Measurements from ENCODE around the gene KIF17.
A peak's percentile ranks its signal among the peaks of the same experiment; 100 is the strongest.

KIF17 gene

GRCh38 chr1:20717452-20718342, at the start of gene KIF17:
KIF17 (minus strand) TSS chr1:20718007; CDS start chr1:20717706, 301 bp downstream.
- DNase-seq, result peak; percentile 56

GRCh38 chr1:20767271-20767670, 49.5 kb upstream of the KIF17 start:
- no peak for DNase-seq

GRCh38 chr1:20763417-20763816, 45.6 kb upstream of the KIF17 start:
- DNase-seq, result no peak

- DNase-seq, result no peak
Measured at GRCh38 chr1:20760322-20760721, 42.5 kb upstream of the KIF17 start.

GRCh38 chr1:20753589-20753988, 35.8 kb upstream of the KIF17 start:
- no peak for DNase-seq

GRCh38 chr1:20751462-20751990, 33.7 kb upstream of the KIF17 start:
- no peak for DNase-seq

GRCh38 chr1:20742671-20743070, 24.9 kb upstream of the KIF17 start:
- no peak for DNase-seq

- DNase-seq, result no peak
Measured at GRCh38 chr1:20740781-20741180, 23.0 kb upstream of the KIF17 start.

GRCh38 chr1:20739225-20739624, 21.4 kb upstream of the KIF17 start:
- no peak for DNase-seq

- no peak for DNase-seq
Measured at GRCh38 chr1:20735581-20736111, 17.8 kb upstream of the KIF17 start.

- DNase-seq, result no peak
Measured at GRCh38 chr1:20733360-20733975, 15.7 kb upstream of the KIF17 start.

- DNase-seq, result peak; percentile 61
Measured at GRCh38 chr1:20732588-20733359, 15.0 kb upstream of the KIF17 start, which contains the start of gene SH2D5. SH2D5 (minus strand) TSS chr1:20732703; CDS start chr1:20728044, 4,659 bp downstream.

GRCh38 chr1:20732071-20732587, 14.3 kb upstream of the KIF17 start:
- peak; percentile 79 for DNase-seq

- no peak for DNase-seq
Measured at GRCh38 chr1:20731057-20731991, 13.5 kb upstream of the KIF17 start.

GRCh38 chr1:20730690-20731056, 12.9 kb upstream of the KIF17 start:
- no peak for DNase-seq

- DNase-seq, result no peak
Measured at GRCh38 chr1:20729990-20730689, 12.3 kb upstream of the KIF17 start.

- peak; percentile 35 for DNase-seq
Measured at GRCh38 chr1:20729155-20729931, 11.5 kb upstream of the KIF17 start.

GRCh38 chr1:20728371-20729154, 10.8 kb upstream of the KIF17 start:
- DNase-seq, result no peak

GRCh38 chr1:20727746-20728316, 10.0 kb upstream of the KIF17 start:
- DNase-seq, result no peak
